ENCODE measurements around the gene TTC28. TPM values are rescaled to one million over a fixed set of nuclear protein-coding genes. Genes with fewer than 3 reads are reported as not detected.
"Not testable (repeated sequence)": the region's sequence is repeated elsewhere in the genome, so short reads cannot be mapped to it uniquely, and the experiment has no call there.

The TTC28 gene
- total and polyA plus RNA-seq, 8 donors, result 31.1 to 44.2 (median 41.4) TPM

- DNase-seq (no peak), ATAC-seq (no peak)
- Histone ChIP-seq H3K27ac (no peak overlapping the region), H3K4me3 (no peak overlapping the region), H3K36me3 (no peaks in the 10 kb centered on the region), H3K9me3 (no peaks in the 10 kb centered on the region), H3K27me3 (no peaks in the 10 kb centered on the region), H3K4me1 (no peaks in the 10 kb centered on the region)
- intact Hi-C loops (cut with DNase I), result no loop called here
- no peak for TF ChIP-seq CTCF (IDR thresholded peaks at IDR 0.05)
Observed at GRCh38 chr22:28222052-28222451, 457.6 kb downstream of the TTC28 start.

DNA sequence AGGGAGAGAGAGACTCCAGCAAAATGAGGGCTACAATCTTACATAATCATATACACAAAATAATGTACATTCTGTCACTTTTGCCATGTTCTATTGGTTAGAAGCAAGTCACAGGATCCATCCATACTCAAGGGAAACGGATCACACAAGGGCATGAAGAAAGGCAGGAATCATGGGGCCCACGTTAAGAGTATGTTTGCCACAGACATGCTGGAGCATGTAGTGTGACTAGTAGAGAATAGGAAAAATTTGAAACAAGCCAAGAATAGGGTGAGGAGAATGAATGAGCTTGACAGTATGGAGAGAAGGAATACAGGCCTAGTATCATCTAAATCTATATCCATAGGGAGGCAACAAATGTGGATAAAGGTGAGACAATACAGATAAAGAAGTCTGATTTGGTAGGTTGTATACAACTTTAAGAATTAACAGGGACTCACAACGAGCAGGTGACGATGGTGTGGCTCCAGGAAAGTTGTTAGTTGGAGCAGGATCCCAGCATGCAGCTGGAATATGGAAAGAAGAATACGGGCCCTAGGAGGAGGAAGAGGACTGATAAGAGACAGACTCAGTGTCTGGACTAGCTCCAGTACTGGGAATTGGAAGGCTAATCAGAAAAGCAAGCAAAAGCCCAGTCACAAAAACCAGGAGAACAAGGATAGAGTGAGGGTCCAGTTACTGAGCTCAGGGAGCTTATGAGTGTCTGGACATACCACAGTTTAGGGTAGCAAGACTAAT, 458.8 kb downstream of the TTC28 start:
- intact Hi-C loops (cut with DNase I), result no loop called here
- no peak for TF ChIP-seq CTCF (IDR thresholded peaks at IDR 0.05)
- Histone ChIP-seq H3K36me3 (no peaks in the 10 kb centered on the region), H3K27ac (no peak overlapping the region), H3K4me3 (no peak overlapping the region), H3K4me1 (no peaks in the 10 kb centered on the region), H3K9me3 (no peaks in the 10 kb centered on the region), H3K27me3 (no peaks in the 10 kb centered on the region)
- no peak for ATAC-seq
- DNase-seq, result no peak

DNA sequence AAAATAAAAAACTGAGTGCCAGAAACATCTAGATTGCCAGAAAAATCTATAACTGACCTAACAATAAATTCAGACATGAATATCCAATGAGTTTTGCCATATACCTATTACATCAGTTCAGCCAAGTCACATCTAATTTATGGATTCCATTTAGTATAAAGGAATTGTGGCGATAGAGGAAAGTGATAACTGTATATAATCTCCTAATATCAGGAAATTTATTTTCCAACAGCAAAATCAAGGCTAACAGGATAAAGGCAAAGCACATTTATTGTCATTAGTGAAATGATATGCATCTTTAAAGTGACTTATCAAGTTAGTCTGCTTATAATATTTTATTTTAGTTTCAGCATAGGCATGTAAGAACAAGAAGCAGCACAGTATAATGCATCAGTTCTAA, 462.4 kb downstream of the TTC28 start:
- no peak for TF ChIP-seq CTCF (IDR thresholded peaks at IDR 0.05)
- Histone ChIP-seq H3K4me3 (no peak overlapping the region), H3K4me1 (no peaks in the 10 kb centered on the region), H3K27me3 (no peaks in the 10 kb centered on the region), H3K27ac (no peak overlapping the region), H3K36me3 (no peaks in the 10 kb centered on the region), H3K9me3 (no peaks in the 10 kb centered on the region)
- no peak for DNase-seq
- intact Hi-C loops (cut with DNase I), result no loop called here
- no peak for ATAC-seq

- H3K4me3 ChIP-seq; intact Hi-C loops (cut with DNase I); ATAC-seq; H3K9me3 ChIP-seq; H3K27ac ChIP-seq; H3K4me1 ChIP-seq; H3K27me3 ChIP-seq; H3K36me3 ChIP-seq; DNase-seq: not testable (repeated sequence)
Observed at GRCh38 chr22:28214750-28215149, 464.9 kb downstream of the TTC28 start.

- H3K36me3 ChIP-seq; H3K27me3 ChIP-seq; H3K4me1 ChIP-seq; DNase-seq; H3K4me3 ChIP-seq; ATAC-seq; H3K27ac ChIP-seq; intact Hi-C loops (cut with DNase I); H3K9me3 ChIP-seq: not testable (repeated sequence)
Observed at GRCh38 chr22:28209457-28209856, 470.2 kb downstream of the TTC28 start.

DNA sequence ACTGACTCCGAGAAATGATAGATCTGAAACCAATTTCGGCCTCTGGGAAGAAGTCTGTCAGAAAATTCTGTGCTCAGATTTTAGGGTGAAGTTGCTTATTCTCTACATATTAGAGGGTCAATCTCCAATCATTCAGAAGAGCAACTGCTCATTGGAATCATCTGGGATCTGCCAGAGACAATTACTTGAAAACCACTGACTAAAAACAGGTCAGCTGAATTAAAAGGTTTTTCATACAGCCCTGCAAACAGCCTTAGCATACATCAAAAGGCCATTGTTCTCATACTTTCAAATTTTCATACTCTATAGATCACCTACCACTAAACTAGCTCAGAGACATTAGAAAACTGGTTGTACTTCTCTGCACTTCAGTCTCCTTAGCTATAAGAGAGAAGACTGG, 470.9 kb downstream of the TTC28 start:
- no peak for TF ChIP-seq CTCF (IDR thresholded peaks at IDR 0.05)
- intact Hi-C loops (cut with DNase I), result no loop called here

More for the DNA sequence above, 470.9 kb downstream of the TTC28 start:
- Histone ChIP-seq H3K4me3 (no peak overlapping the region), H3K27ac (no peak overlapping the region), H3K36me3 (no peaks in the 10 kb centered on the region), H3K4me1 (no peaks in the 10 kb centered on the region), H3K9me3 (no peaks in the 10 kb centered on the region), H3K27me3 (no peaks in the 10 kb centered on the region)
- DNase-seq (no peak), ATAC-seq (no peak)

All from left lung (tissue), 10 donors.